Neural cell (in vitro differentiated cells): ENCODE measurements around the gene ENO2. TPM values are rescaled to one million over a fixed set of nuclear protein-coding genes. Genes with fewer than 3 reads are reported as not detected.
"Not testable (repeated sequence)": the region's sequence is repeated elsewhere in the genome, so short reads cannot be mapped to it uniquely, and the experiment has no call there.

Experiments
- H2AFZ ChIP-seq: fragments of 200-600, 300-800 bp; sonication (generic), shearing (Covaris generic); 2 replicates; pipeline ENCODE4 v1.6.0; 2014; ENCODE audit warnings: low read depth, mild to moderate bottlenecking, antibody characterized with exemption, low read length, moderate library complexity
- H3F3A ChIP-seq: fragments of 200-600 bp; shearing (Covaris generic); 2 replicates; pipeline ENCODE4 v1.6.1; 2016; ENCODE audit warnings: mild to moderate bottlenecking, moderate library complexity, mixed read lengths, antibody characterized with exemption, low read length; ENCODE audit not compliant: insufficient read depth, poor library complexity, severe bottlenecking
- H3K27ac ChIP-seq: fragments of 200-600, 300-800 bp; sonication (generic), shearing (Covaris generic); 2 replicates; pipeline ENCODE4 v1.5.1; 2014; ENCODE audit warnings: mild to moderate bottlenecking, low read length, moderate library complexity
- H3K27me3 ChIP-seq: fragments of 300-800, 200-600 bp; sonication (generic), shearing (Covaris generic); 2 replicates; pipeline ENCODE4 v1.6.0; 2014; ENCODE audit warnings: mild to moderate bottlenecking, low read depth, low read length, moderate library complexity; ENCODE audit not compliant: insufficient read depth
- H3K36me3 ChIP-seq: fragments of 300-800, 200-600 bp; sonication (generic), shearing (Covaris generic); 2 replicates; pipeline ENCODE4 v1.5.1; 2014; ENCODE audit warnings: mild to moderate bottlenecking, antibody characterized with exemption, low read length, moderate library complexity; ENCODE audit not compliant: insufficient read depth
- H3K4me2 ChIP-seq: fragments of 300-800, 200-600 bp; sonication (generic), shearing (Covaris generic); 2 replicates; pipeline ENCODE4 v1.6.0; 2014; ENCODE audit warnings: mild to moderate bottlenecking, low read length
- H3K4me3 ChIP-seq: fragments of 300-800, 200-600 bp; sonication (generic), shearing (Covaris generic); 2 replicates; pipeline ENCODE4 v1.5.1; 2014; ENCODE audit warnings: mild to moderate bottlenecking, low read length, moderate library complexity
- H3K79me2 ChIP-seq: fragments of 200-600 bp; shearing (Covaris generic); replicated peaks from 2 replicates; pipeline ENCODE4 v1.6.0; 2014; ENCODE audit warnings: mild to moderate bottlenecking, low read length, moderate library complexity; ENCODE audit not compliant: insufficient read depth
- H3K9ac ChIP-seq: fragments of 300-800, 200-600 bp; sonication (generic), shearing (Covaris generic); 2 replicates; pipeline ENCODE4 v1.6.1; 2016; ENCODE audit warnings: mild to moderate bottlenecking, low read length, mixed read lengths
- H3K9me2 ChIP-seq: fragments of 200-600 bp; shearing (Covaris generic); 2 replicates; pipeline ENCODE4 v1.6.1; 2016; ENCODE audit warnings: mild to moderate bottlenecking, low read length, mixed read lengths; ENCODE audit not compliant: insufficient read depth
- H3K9me3 ChIP-seq: fragments of 200-600, 300-800 bp; sonication (generic), shearing (Covaris generic); 2 replicates; pipeline ENCODE4 v1.6.1; 2016; ENCODE audit warnings: mild to moderate bottlenecking, mixed run types, low read length, moderate library complexity, mixed read lengths
- H4K20me1 ChIP-seq: fragments of 200-600 bp; shearing (Covaris generic); 2 replicates; pipeline ENCODE4 v1.6.1; 2016; ENCODE audit warnings: mild to moderate bottlenecking, mixed run types; ENCODE audit not compliant: insufficient read depth
- CTCF ChIP-seq: fragments of 450-650 bp; IDR thresholded peaks from 2 replicates; pipeline ENCODE4 v1.5.1; 2014; ENCODE audit warnings: antibody characterized with exemption, mild to moderate bottlenecking, moderate library complexity; ENCODE audit not compliant: poor library complexity, severe bottlenecking
- EP300 ChIP-seq: fragments of 450-650 bp; conservative IDR thresholded peaks from 2 replicates; pipeline ENCODE4 v1.6.1; 2014; ENCODE audit warnings: antibody characterized with exemption, mild to moderate bottlenecking, moderate library complexity; ENCODE audit not compliant: poor library complexity, severe bottlenecking
- EZH2 ChIP-seq: fragments of 200-600, 300-800 bp; shearing (Covaris generic), sonication (generic); IDR thresholded peaks from 2 replicates; pipeline ENCODE4 v1.6.1; 2014; ENCODE audit warnings: antibody characterized with exemption, low read length, borderline replicate concordance, mild to moderate bottlenecking; ENCODE audit not compliant: insufficient read depth, poor library complexity, severe bottlenecking
- MXI1 ChIP-seq: fragments of 450-650 bp; conservative IDR thresholded peaks from 2 replicates; pipeline ENCODE4 v1.6.1; 2014; ENCODE audit warnings: antibody characterized with exemption, mild to moderate bottlenecking; ENCODE audit not compliant: poor library complexity, severe bottlenecking
- POLR2AphosphoS5 ChIP-seq: IDR thresholded peaks from 2 replicates; pipeline ENCODE4 v1.6.1; 2012
- RAD21 ChIP-seq: fragments of 450-650 bp; conservative IDR thresholded peaks from 2 replicates; pipeline ENCODE4 v1.6.1; 2014; ENCODE audit warnings: antibody characterized with exemption, mild to moderate bottlenecking, moderate library complexity
- SMC3 ChIP-seq: fragments of 450-650 bp; conservative IDR thresholded peaks from 2 replicates; pipeline ENCODE4 v1.6.1; 2014; ENCODE audit warnings: antibody characterized with exemption, mild to moderate bottlenecking, moderate library complexity; ENCODE audit not compliant: poor library complexity
- TAF1 ChIP-seq: IDR thresholded peaks from 2 replicates; pipeline ENCODE4 v1.6.1; 2012; ENCODE audit warnings: low read depth
- polyA plus RNA-seq: library from polyadenylated mRNA; depleted of rRNA; stranded (reverse); fragments of >200 nt; gene quantifications from 2 replicates; pipeline ENCODE4 v1.2.3, GENCODE V29; 2014
- TF ChIP-seq, protein P1 (sequence below): IDR thresholded peaks from 2 replicates; pipeline ENCODE4 v1.6.1; 2012; ENCODE audit warnings: borderline replicate concordance

ENO2 gene
- polyA plus RNA-seq, 1 donor from 2014 or later = 193 TPM

DNA sequence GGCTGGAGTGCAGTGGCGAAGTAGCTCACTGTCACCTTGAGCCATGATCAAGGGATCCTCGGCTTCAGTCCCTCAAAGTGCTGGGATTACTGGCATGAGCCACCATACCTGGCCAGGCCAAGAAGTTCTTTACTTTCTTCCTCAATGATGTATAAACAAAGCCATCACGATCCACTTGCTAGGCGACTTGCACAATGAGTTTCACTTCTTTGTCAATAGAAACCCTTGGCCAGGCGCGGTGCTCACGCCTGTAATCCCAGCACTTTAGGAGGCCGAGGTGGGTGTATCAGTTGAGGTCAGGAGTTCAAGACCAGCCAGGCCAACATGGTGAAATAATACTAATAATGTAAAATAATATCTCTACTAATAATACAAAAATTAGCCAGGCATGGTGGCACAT lies 26.9 kb upstream of the ENO2 start:
- Histone ChIP-seq H3K27me3 (no peaks in the 10 kb centered on the region), H3K9me2 (no peaks in the 10 kb centered on the region), H3K79me2 (no peaks in the 10 kb centered on the region), H3K36me3 (no peaks in the 10 kb centered on the region), H2AFZ (no peak overlapping the region), H3K9me3 (no peaks in the 10 kb centered on the region), H4K20me1 (no peaks in the 10 kb centered on the region), H3K4me3 (no peak overlapping the region), H3F3A (no peaks in the 10 kb centered on the region), H3K4me2 (no peak overlapping the region), H3K9ac (no peak overlapping the region), H3K27ac (no peak overlapping the region)
- TF ChIP-seq SMC3 (no peak), RAD21 (no peak), EP300 (no peak), CTCF (no peak), EZH2 (no peak), POLR2AphosphoS5 (no peak), MXI1 (no peak), TAF1 (no peak)
- TF ChIP-seq, protein P1, sequence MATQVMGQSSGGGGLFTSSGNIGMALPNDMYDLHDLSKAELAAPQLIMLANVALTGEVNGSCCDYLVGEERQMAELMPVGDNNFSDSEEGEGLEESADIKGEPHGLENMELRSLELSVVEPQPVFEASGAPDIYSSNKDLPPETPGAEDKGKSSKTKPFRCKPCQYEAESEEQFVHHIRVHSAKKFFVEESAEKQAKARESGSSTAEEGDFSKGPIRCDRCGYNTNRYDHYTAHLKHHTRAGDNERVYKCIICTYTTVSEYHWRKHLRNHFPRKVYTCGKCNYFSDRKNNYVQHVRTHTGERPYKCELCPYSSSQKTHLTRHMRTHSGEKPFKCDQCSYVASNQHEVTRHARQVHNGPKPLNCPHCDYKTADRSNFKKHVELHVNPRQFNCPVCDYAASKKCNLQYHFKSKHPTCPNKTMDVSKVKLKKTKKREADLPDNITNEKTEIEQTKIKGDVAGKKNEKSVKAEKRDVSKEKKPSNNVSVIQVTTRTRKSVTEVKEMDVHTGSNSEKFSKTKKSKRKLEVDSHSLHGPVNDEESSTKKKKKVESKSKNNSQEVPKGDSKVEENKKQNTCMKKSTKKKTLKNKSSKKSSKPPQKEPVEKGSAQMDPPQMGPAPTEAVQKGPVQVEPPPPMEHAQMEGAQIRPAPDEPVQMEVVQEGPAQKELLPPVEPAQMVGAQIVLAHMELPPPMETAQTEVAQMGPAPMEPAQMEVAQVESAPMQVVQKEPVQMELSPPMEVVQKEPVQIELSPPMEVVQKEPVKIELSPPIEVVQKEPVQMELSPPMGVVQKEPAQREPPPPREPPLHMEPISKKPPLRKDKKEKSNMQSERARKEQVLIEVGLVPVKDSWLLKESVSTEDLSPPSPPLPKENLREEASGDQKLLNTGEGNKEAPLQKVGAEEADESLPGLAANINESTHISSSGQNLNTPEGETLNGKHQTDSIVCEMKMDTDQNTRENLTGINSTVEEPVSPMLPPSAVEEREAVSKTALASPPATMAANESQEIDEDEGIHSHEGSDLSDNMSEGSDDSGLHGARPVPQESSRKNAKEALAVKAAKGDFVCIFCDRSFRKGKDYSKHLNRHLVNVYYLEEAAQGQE = no peak

GRCh38 chr12:6888360-6888759 lies 26.0 kb upstream of the ENO2 start:
- TF ChIP-seq TAF1 (no peak), RAD21 (no peak), EZH2 (no peak), EP300 (no peak), POLR2AphosphoS5 (no peak), MXI1 (no peak), CTCF (no peak), SMC3 (no peak)
- TF ChIP-seq, protein P1 = no peak
- no peaks in the 10 kb centered on the region for H3K36me3 ChIP-seq
- H3K27ac ChIP-seq = no peak overlapping the region
- H4K20me1 ChIP-seq = no peaks in the 10 kb centered on the region
- H3K4me2 ChIP-seq = no peak overlapping the region
- H3K27me3 ChIP-seq = no peaks in the 10 kb centered on the region
- no peak overlapping the region for H3K9ac ChIP-seq
- H3F3A ChIP-seq = no peaks in the 10 kb centered on the region
- no peaks in the 10 kb centered on the region for H3K9me3 ChIP-seq
- H3K4me3 ChIP-seq = no peak overlapping the region
- no peaks in the 10 kb centered on the region for H3K9me2 ChIP-seq
- H3K79me2 ChIP-seq = no peaks in the 10 kb centered on the region
- no peak overlapping the region for H2AFZ ChIP-seq

DNA sequence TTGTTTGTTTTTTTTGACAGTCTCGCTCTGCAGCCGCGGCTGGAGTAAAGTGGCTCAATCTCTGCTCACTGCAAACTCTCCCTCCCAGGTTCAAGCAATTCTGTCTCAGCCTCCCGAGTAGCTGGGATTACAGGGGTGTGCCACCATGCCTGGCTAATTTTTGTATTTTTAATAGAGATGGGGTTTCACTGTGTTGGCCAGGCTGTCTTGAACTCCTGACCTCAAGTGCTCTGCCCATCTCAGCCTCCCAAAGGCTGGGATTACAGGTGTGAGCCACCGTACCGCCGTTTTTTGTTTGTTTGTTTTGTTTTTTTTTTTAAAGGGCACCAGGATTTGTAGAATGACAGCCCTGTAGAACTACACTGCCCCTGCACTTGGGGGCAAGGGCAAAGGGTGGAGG lies 25.6 kb upstream of the ENO2 start:
- H3K79me2 ChIP-seq, H3K27me3 ChIP-seq, H3K27ac ChIP-seq, H3K9me3 ChIP-seq, H3K9me2 ChIP-seq, H3K36me3 ChIP-seq, H3K4me2 ChIP-seq, H3F3A ChIP-seq, H3K9ac ChIP-seq, H4K20me1 ChIP-seq, H2AFZ ChIP-seq, H3K4me3 ChIP-seq: not testable (repeated sequence)
